T-helper 2 cell treated with Interferon-gamma antibody and Interleukin-4, amounts not matched to agents 100 ng/mL and 5 ng/mL, for 36 hours (primary cell): Measurements from ENCODE around the gene TENM3. TPM values are rescaled to one million over a fixed set of nuclear protein-coding genes. Genes with fewer than 3 reads are reported as not detected.
"Not testable (repeated sequence)": the region's sequence is repeated elsewhere in the genome, so short reads cannot be mapped to it uniquely, and the experiment has no call there.

ENCODE experiments used
- intact Hi-C: fragments of 100-400 bp; cut with micrococcal nuclease; formaldehyde crosslinking; loops from one replicate; pipeline ENCODE4 v1.15.1; 2023
- total RNA-seq: library from RNA; stranded (reverse); gene quantifications from 2 replicates; pipeline ENCODE4 v1.2.3, GENCODE V29; 2022

Gene TENM3
- not detected in 2 replicates for total RNA-seq

- intact Hi-C loops: not testable (repeated sequence)
Observed at GRCh38 chr4:182243204-182243603, at the start of gene TENM3. TENM3 (plus strand) TSS chr4:182243402; CDS start chr4:182324021, 80,619 bp downstream.

GRCh38 chr4:182194091-182194824 is 48.9 kb upstream of the TENM3 start:
- intact Hi-C loops: no loop called here

GRCh38 chr4:182197611-182198010 is 45.6 kb upstream of the TENM3 start:
- intact Hi-C loops: no loop called here

GRCh38 chr4:182201871-182202270 is 41.3 kb upstream of the TENM3 start:
- intact Hi-C loops: no loop called here

- intact Hi-C loops: no loop called here
Observed at GRCh38 chr4:182202650-182203049, 40.6 kb upstream of the TENM3 start.

- intact Hi-C loops: no loop called here
Observed at GRCh38 chr4:182203872-182204411, 39.3 kb upstream of the TENM3 start.

GRCh38 chr4:182205306-182205705 is 37.9 kb upstream of the TENM3 start:
- intact Hi-C loops: no loop called here

GRCh38 chr4:182206266-182206665 is 36.9 kb upstream of the TENM3 start:
- intact Hi-C loops: no loop called here

- intact Hi-C loops: no loop called here
Observed at GRCh38 chr4:182206916-182207315, 36.3 kb upstream of the TENM3 start.

GRCh38 chr4:182207830-182208396 is 35.3 kb upstream of the TENM3 start:
- intact Hi-C loops: no loop called here

GRCh38 chr4:182208526-182209050 is 34.6 kb upstream of the TENM3 start:
- intact Hi-C loops: no loop called here

- intact Hi-C loops: no loop called here
Observed at GRCh38 chr4:182212211-182212761, 30.9 kb upstream of the TENM3 start.

- intact Hi-C loops: no loop called here
Observed at GRCh38 chr4:182213004-182213403, 30.2 kb upstream of the TENM3 start.

GRCh38 chr4:182215148-182215547 is 28.1 kb upstream of the TENM3 start:
- intact Hi-C loops: no loop called here

GRCh38 chr4:182216005-182216404 is 27.2 kb upstream of the TENM3 start:
- intact Hi-C loops: no loop called here

- intact Hi-C loops: no loop called here
Observed at GRCh38 chr4:182219411-182220056, 23.7 kb upstream of the TENM3 start.

- intact Hi-C loops: no loop called here
Observed at GRCh38 chr4:182221987-182222386, 21.2 kb upstream of the TENM3 start.

- intact Hi-C loops: no loop called here
Observed at GRCh38 chr4:182222766-182223165, 20.4 kb upstream of the TENM3 start.

- intact Hi-C loops: no loop called here
Observed at GRCh38 chr4:182223708-182224107, 19.5 kb upstream of the TENM3 start.

- intact Hi-C loops: no loop called here
Observed at GRCh38 chr4:182224192-182224850, 18.9 kb upstream of the TENM3 start.

GRCh38 chr4:182225257-182225852 is 17.8 kb upstream of the TENM3 start:
- intact Hi-C loops: no loop called here
